Measurements from ENCODE around the gene MUC4. TPM values are rescaled to one million over a fixed set of nuclear protein-coding genes. Genes with fewer than 3 reads are reported as not detected.

The MUC4 gene
- total RNA-seq, 1 experiment from 2014 or later, result 3.6 TPM

DNA sequence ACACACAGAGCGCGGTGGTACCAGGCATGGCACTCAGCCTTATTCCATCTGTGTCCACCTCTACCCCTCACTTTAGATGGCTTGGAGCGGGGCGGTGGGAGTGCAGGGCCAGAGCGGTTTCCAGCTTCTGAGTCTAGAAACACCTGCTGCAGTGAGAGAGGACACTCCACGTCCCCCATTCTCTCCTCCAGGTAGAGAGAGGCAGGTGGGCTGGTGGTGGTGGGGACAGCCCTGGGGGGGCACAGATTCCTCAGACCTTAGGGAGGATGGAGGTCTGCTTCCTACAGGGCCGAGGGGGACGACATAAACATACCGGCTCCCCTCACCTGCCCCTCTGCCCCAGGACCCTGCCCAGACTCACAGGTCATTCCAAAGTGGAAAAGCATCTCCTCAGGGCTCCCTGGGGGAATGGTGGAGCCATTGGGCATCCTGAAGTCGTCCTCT is 50.6 kb downstream of the MUC4 start:
- intact Hi-C loops (cut with micrococcal nuclease; ENCODE audit: unreplicated experiment), result no loop called here
- H3K9me3 Mint-ChIP-seq (ENCODE audit: low read depth, unreplicated experiment), result no peaks in the 10 kb centered on the region
- peaks cover 13% of the 10 kb centered on the region for H3K4me1 Mint-ChIP-seq (ENCODE audit: low read depth, unreplicated experiment)
- no peak overlapping the region for H3K4me3 Mint-ChIP-seq (ENCODE audit: low read depth, unreplicated experiment)
- BruUV-seq (replicated peaks), result no TSS peak
- TF ChIP-seq, protein P1, sequence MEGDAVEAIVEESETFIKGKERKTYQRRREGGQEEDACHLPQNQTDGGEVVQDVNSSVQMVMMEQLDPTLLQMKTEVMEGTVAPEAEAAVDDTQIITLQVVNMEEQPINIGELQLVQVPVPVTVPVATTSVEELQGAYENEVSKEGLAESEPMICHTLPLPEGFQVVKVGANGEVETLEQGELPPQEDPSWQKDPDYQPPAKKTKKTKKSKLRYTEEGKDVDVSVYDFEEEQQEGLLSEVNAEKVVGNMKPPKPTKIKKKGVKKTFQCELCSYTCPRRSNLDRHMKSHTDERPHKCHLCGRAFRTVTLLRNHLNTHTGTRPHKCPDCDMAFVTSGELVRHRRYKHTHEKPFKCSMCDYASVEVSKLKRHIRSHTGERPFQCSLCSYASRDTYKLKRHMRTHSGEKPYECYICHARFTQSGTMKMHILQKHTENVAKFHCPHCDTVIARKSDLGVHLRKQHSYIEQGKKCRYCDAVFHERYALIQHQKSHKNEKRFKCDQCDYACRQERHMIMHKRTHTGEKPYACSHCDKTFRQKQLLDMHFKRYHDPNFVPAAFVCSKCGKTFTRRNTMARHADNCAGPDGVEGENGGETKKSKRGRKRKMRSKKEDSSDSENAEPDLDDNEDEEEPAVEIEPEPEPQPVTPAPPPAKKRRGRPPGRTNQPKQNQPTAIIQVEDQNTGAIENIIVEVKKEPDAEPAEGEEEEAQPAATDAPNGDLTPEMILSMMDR (IDR thresholded peaks at IDR 0.05; ENCODE audit: unreplicated experiment), result no peak
- H3K27me3 Mint-ChIP-seq (ENCODE audit: unreplicated experiment), result peaks cover 53% of the 10 kb centered on the region
- DNase-seq, result no peak
- H3K36me3 Mint-ChIP-seq (ENCODE audit: insufficient read depth, unreplicated experiment), result no peaks in the 10 kb centered on the region
- no peak overlapping the region for H3K27ac Mint-ChIP-seq (ENCODE audit: unreplicated experiment)
- CTCF ChIA-PET, result no interaction called here

DNA sequence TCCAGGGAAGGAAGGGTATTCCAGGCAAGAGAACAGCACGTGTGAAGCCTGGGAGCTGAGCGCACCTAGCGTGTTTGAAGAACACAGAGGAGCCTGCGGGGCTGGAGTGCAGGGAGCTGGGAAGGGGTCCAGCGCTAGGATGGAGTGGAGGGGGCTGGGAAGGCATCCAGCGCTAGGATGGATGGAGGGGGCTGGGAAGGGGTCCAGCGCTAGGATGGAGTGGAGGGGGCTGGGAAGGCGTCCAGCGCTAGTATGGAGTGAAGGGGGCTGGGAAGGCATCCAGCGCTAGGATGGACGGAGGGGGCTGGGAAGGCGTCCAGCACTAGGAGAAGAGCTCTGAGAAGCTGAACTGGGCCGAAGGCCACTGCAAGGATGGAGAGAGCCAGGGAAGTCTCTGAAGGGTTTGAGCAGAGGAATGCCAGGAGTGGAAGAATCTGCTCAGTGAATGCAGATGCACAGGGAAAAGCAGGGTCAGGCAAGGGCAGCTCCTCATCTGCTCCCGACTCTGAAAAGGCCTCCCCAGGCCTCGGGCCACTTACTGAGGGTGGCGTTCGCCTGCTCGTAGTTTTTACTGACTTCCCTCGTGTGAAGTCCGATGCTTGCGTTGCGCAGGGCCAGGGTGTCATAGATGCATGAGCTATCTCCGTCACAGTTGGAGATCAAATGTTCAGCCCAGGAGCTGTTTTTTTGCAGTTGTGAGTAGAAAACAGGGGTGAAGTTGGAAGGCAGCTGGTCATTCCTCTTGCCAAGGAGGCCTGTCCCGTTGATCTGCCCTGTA is 51.2 kb downstream of the MUC4 start:
- TF ChIP-seq, protein P1 (IDR thresholded peaks at IDR 0.05; ENCODE audit: unreplicated experiment), result no peak
- DNase-seq, result no peak
- CTCF ChIA-PET, result no interaction called here
- peaks cover 14% of the 10 kb centered on the region for H3K4me1 Mint-ChIP-seq (ENCODE audit: low read depth, unreplicated experiment)
- intact Hi-C loops (cut with micrococcal nuclease; ENCODE audit: unreplicated experiment), result no loop called here
- BruUV-seq (replicated peaks), result no TSS peak
- H3K27ac Mint-ChIP-seq (ENCODE audit: unreplicated experiment), result no peak overlapping the region
- H3K27me3 Mint-ChIP-seq (ENCODE audit: unreplicated experiment), result peaks cover 59% of the 10 kb centered on the region
- no peaks in the 10 kb centered on the region for H3K9me3 Mint-ChIP-seq (ENCODE audit: low read depth, unreplicated experiment)
- H3K4me3 Mint-ChIP-seq (ENCODE audit: low read depth, unreplicated experiment), result no peak overlapping the region
- H3K36me3 Mint-ChIP-seq (ENCODE audit: insufficient read depth, unreplicated experiment), result no peaks in the 10 kb centered on the region

DNA sequence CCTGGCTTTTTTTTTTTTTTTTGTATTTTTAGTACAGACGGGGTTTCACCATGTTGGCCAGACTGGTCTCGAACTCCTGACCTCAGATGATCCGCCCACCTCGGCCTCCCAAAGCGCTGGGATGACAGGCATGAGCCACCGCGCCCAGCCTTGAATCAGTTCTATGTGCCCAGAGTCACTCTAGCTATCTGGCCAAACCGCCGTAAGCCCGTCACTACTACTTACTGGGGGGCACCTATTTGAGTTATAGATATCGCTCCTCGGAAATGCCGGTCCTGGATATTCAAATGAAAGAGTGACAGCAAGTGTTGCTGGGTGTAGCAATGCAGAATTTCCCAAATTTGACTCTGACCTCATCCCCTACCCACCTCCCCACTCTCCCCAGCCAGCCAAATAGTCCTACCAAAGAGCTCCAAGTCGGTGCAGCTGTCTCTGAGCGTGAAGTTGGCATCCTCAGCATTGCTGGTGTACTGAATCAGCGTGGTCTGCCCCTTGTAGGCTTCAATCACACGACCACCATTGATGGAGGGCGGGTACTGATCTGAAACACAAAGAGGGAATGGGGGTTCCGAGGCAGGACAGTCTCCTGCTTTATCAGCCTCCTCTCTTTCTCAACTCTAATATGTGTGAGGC is 52.9 kb downstream of the MUC4 start:
- no TSS peak for BruUV-seq (replicated peaks)
- no peaks in the 10 kb centered on the region for H3K36me3 Mint-ChIP-seq (ENCODE audit: insufficient read depth, unreplicated experiment)
- no peak overlapping the region for H3K27ac Mint-ChIP-seq (ENCODE audit: unreplicated experiment)
- CTCF ChIA-PET, result interaction anchor here (0.9 kb wide), 1 partner anchor 39 kb away, joined by 3 read pairs; no protein-coding TSS in a partner anchor
- no peak overlapping the region for H3K4me3 Mint-ChIP-seq (ENCODE audit: low read depth, unreplicated experiment)
- peaks cover 54% of the 10 kb centered on the region for H3K27me3 Mint-ChIP-seq (ENCODE audit: unreplicated experiment)
- H3K9me3 Mint-ChIP-seq (ENCODE audit: low read depth, unreplicated experiment), result no peaks in the 10 kb centered on the region
- intact Hi-C loops (cut with micrococcal nuclease; ENCODE audit: unreplicated experiment), result no loop called here
- peaks cover 14% of the 10 kb centered on the region for H3K4me1 Mint-ChIP-seq (ENCODE audit: low read depth, unreplicated experiment)
- no peak for DNase-seq
- TF ChIP-seq, protein P1 (IDR thresholded peaks at IDR 0.05; ENCODE audit: unreplicated experiment), result no peak

DNA sequence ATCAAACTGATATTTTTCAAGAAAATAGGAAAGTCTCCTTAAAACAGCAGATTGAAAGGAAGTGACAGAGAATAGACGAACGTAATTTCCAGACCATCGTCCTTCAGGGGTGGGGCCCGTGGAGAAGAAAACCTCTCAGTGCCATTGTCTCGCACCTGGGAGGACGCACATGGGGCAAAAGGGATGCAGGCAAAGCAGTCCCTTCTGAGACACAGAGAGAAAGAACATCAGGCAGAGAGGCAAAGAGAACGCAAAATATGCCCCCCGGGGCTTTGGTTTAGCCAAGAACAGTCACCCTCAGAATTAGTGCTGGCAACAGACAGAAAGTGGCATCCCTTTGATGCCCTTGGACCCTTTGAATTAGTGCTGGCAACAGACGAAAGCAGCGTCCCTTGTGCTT is 53.9 kb downstream of the MUC4 start:
- CTCF ChIA-PET, result no interaction called here
- H3K9me3 Mint-ChIP-seq (ENCODE audit: low read depth, unreplicated experiment), result no peaks in the 10 kb centered on the region
- H3K36me3 Mint-ChIP-seq (ENCODE audit: insufficient read depth, unreplicated experiment), result no peaks in the 10 kb centered on the region
- peaks cover 53% of the 10 kb centered on the region for H3K27me3 Mint-ChIP-seq (ENCODE audit: unreplicated experiment)
- intact Hi-C loops (cut with micrococcal nuclease; ENCODE audit: unreplicated experiment), result no loop called here
- no peak for DNase-seq
- no peak overlapping the region for H3K27ac Mint-ChIP-seq (ENCODE audit: unreplicated experiment)
- TF ChIP-seq, protein P1 (IDR thresholded peaks at IDR 0.05; ENCODE audit: unreplicated experiment), result no peak
- no peak overlapping the region for H3K4me3 Mint-ChIP-seq (ENCODE audit: low read depth, unreplicated experiment)
- peaks cover 14% of the 10 kb centered on the region for H3K4me1 Mint-ChIP-seq (ENCODE audit: low read depth, unreplicated experiment)
- no TSS peak for BruUV-seq (replicated peaks)

Measured in Calu3 (cell line).